Gastrocnemius medialis (tissue), 4 donors: Measurements from ENCODE around the gene LITAFD. TPM values are rescaled to one million over a fixed set of nuclear protein-coding genes. Genes with fewer than 3 reads are reported as not detected.

Experiments
- ATAC-seq, 2 donors: fragments of 150-250 bp; one replicate each; pipeline ENCODE4 v1.9.1; 2016
- DNase-seq, 2 donors: peaks; one replicate each; pipeline ENCODE4 v3.0.0-alpha.2; 2019
- H3K27ac ChIP-seq, 4 donors: fragments of 200-600 bp; sonication (generic); 1 replicate in 1 of 4; 2 replicates in 3 of 4; pipeline ENCODE4 v1.5.1; 2016 to 2018; ENCODE audit warnings: mild to moderate bottlenecking in 2 of 4, moderate library complexity in 1 of 4
- H3K27me3 ChIP-seq, 3 donors: fragments of 200-600 bp; sonication (generic) in 2 of 3; 1 replicate in 1 of 3; 2 replicates in 2 of 3; pipeline versions ENCODE4 v1.5.1 to v1.6.0; 2016 to 2019; ENCODE audit warnings: mild to moderate bottlenecking in 1 of 3, moderate library complexity in 1 of 3
- H3K36me3 ChIP-seq, 2 donors: fragments of 200-600 bp; sonication (generic) in 1 of 2; one replicate each; pipeline ENCODE4 v1.5.1; 2017 to 2018
- H3K4me1 ChIP-seq, 2 donors: fragments of 200-600 bp; sonication (generic) in 1 of 2; one replicate each; pipeline ENCODE4 v1.5.1; 2016 to 2017; ENCODE audit warnings: mild to moderate bottlenecking in 2 of 2
- H3K4me3 ChIP-seq, 4 donors: fragments of 200-600 bp; sonication (generic) in 3 of 4; 1 replicate in 1 of 4; 2 replicates in 3 of 4; pipeline ENCODE4 v1.5.1; 2016 to 2019; ENCODE audit warnings: mild to moderate bottlenecking in 2 of 4
- H3K9me3 ChIP-seq, 3 donors: fragments of 200-600 bp; sonication (generic) in 2 of 3; 1 replicate in 1 of 3; 2 replicates in 2 of 3; pipeline ENCODE4 v1.5.1; 2016 to 2019
- CTCF ChIP-seq, 5 experiments: fragments of 450-650 bp in 3 of 5; fragments of 200-600 bp in 2 of 5; sonication (generic) in 2 of 5; IDR thresholded peaks in 4 of 5; conservative IDR thresholded peaks in 1 of 5; 1 replicate in 4 of 5; 2 replicates in 1 of 5; pipeline ENCODE4 v1.5.1; 2016 to 2019; ENCODE audit warnings: antibody characterized with exemption in 5 of 5, mild to moderate bottlenecking in 3 of 5, moderate library complexity in 3 of 5
- POLR2A ChIP-seq, 2 donors: fragments of 450-650 bp; IDR thresholded peaks; one replicate each; pipeline ENCODE4 v1.6.1; 2017; ENCODE audit warnings: antibody characterized with exemption in 2 of 2, mild to moderate bottlenecking in 2 of 2, moderate library complexity in 2 of 2
- in situ Hi-C, 4 donors: fragments of 200-750 bp; cut with MboI; loops; one replicate each; pipeline versions ENCODE4 v1.15.0 to v1.8.0; 2017; ENCODE audit warnings: low sequenced_read_pairs in 4 of 4
- intact Hi-C: fragments of 100-400 bp; cut with DNase I; formaldehyde crosslinking; loops from one replicate; pipeline ENCODE4 v1.15.1; 2023; ENCODE audit warnings: low total_unique reads
- total RNA-seq, 4 donors: library from RNA; depleted of rRNA; stranded (reverse); fragments of >200 nt; gene quantifications; one replicate each; pipeline versions ENCODE4 v1.1.0 to v1.2.3, GENCODE V29; 2016

The LITAFD gene
- total RNA-seq, 4 donors from 2014 or later = not detected

GRCh38 chr16:8929086-8929748, 47.1 kb downstream of the LITAFD start:
- TF ChIP-seq POLR2A (IDR thresholded peaks at IDR 0.05) (no peak), CTCF (IDR thresholded peaks at IDR 0.05 in 4 of 5, conservative IDR thresholded peaks at IDR 0.05 in 1 of 5) (no peak)
- intact Hi-C loops = no loop called here

DNA sequence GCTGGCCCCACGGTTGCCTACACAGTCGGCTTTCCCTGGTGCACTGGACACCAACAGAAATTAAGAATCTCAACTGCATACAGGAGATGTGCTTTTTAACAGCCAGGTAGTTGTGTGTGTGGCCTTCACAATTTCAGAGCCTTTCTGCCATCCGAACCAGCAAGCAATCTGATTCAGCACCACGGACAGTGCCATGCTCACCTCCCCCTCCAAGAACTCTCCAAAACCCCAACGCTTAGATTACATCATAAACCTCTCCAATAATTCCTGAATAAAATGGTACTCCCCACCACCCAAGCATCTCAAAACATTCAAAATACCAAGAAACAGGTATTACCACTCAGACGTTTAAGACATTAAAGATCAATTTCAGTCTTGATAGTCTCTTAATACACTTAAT, 49.7 kb downstream of the LITAFD start:
- ATAC-seq (no peak), DNase-seq (no peak)
- intact Hi-C loops (loop anchor here (5.0 kb wide), 1 partner anchor 40 kb away; no protein-coding TSS in a partner anchor), in situ Hi-C loops (no loop called here)
- H3K27me3 ChIP-seq = no peaks in the 10 kb centered on the region
- peaks cover 25 to 36% of the 10 kb centered on the region in 2 donors for H3K4me1 ChIP-seq
- peaks cover 0 to 19% of the 10 kb centered on the region in 2 donors for H3K36me3 ChIP-seq
- TF ChIP-seq CTCF (IDR thresholded peaks at IDR 0.05 in 4 of 5, conservative IDR thresholded peaks at IDR 0.05 in 1 of 5) (no peak), POLR2A (IDR thresholded peaks at IDR 0.05) (no peak)
- H3K9me3 ChIP-seq = no peaks in the 10 kb centered on the region
- H3K4me3 ChIP-seq = no peak overlapping the region
- no peak overlapping the region for H3K27ac ChIP-seq

More at GRCh38 chr16:8929086-8929748, 47.1 kb downstream of the LITAFD start:
- H3K9me3 ChIP-seq = no peaks in the 10 kb centered on the region
- peaks cover under 1 to 28% of the 10 kb centered on the region in 2 donors for H3K4me1 ChIP-seq
- H3K4me3 ChIP-seq = no peak overlapping the region
- peaks cover 0 to 23% of the 10 kb centered on the region in 2 donors for H3K36me3 ChIP-seq
- in situ Hi-C loops = no loop called here
- no peaks in the 10 kb centered on the region for H3K27me3 ChIP-seq
- no peak overlapping the region for H3K27ac ChIP-seq
- no peak for ATAC-seq
- DNase-seq = no peak

- in situ Hi-C loops (no loop called here), intact Hi-C loops (loop anchor here (5.0 kb wide), 1 partner anchor 42 kb away; no protein-coding TSS in a partner anchor)
- no peaks in the 10 kb centered on the region for H3K27me3 ChIP-seq
- H3K4me3 ChIP-seq = no peak overlapping the region
- peaks cover 0 to 4% of the 10 kb centered on the region in 2 donors for H3K36me3 ChIP-seq
- ATAC-seq (no peak), DNase-seq (no peak)
- TF ChIP-seq CTCF (IDR thresholded peaks at IDR 0.05 in 4 of 5, conservative IDR thresholded peaks at IDR 0.05 in 1 of 5) (no peak), POLR2A (IDR thresholded peaks at IDR 0.05) (no peak)
- no peaks in the 10 kb centered on the region for H3K9me3 ChIP-seq
- peaks cover 28 to 34% of the 10 kb centered on the region in 2 donors for H3K4me1 ChIP-seq
- H3K27ac ChIP-seq = no peak overlapping the region
These were observed 52.5 kb downstream of the LITAFD start for GRCh38 chr16:8934601-8935000.

Other genes with a start within 250 kb of the LITAFD start
- gene ABAT, start 207.7 kb upstream of the LITAFD start, total RNA-seq = 1 to 10 TPM in 2 of 4 donors, under 1 TPM in 2; 0.55 to 1.9 (median 0.92) TPM
- 10 to 100 TPM; 10.2 to 16.9 (median 11.9) TPM for gene TMEM186, start 84.7 kb upstream of the LITAFD start, total RNA-seq
- gene PMM2, start 84.5 kb upstream of the LITAFD start, total RNA-seq = 10 to 100 TPM; 10.4 to 20.9 (median 16.6) TPM
- 10 to 100 TPM; 12.4 to 22.3 (median 18.4) TPM for gene CARHSP1, start 13.3 kb upstream of the LITAFD start, total RNA-seq
- gene USP7, start 81.6 kb downstream of the LITAFD start, total RNA-seq = 10 to 100 TPM; 79.7 to 99.2 (median 85.6) TPM
- 10 to 100 TPM; 55.0 to 65.0 (median 60.9) TPM for gene HAPSTR1, start 209.3 kb downstream of the LITAFD start, total RNA-seq